CD14-positive monocyte (primary cell): ENCODE data around the gene C9orf153. TPM values are rescaled to one million over a fixed set of nuclear protein-coding genes. Genes with fewer than 3 reads are reported as not detected.

Experiments used
- DNase-seq, 3 donors: peaks; one replicate each; pipeline ENCODE4 v3.0.0-alpha.2; 2011 to 2022
- H2AFZ ChIP-seq: 2 replicates; pipeline ENCODE4 v1.6.0; 2012; ENCODE audit warnings: mild to moderate bottlenecking, low read depth, low read length, inconsistent platforms; ENCODE audit not compliant: insufficient read depth, poor library complexity, severe bottlenecking
- H3K27ac ChIP-seq, 2 donors: 1 replicate in 1 of 2; 2 replicates in 1 of 2; pipeline ENCODE4 v1.5.1; 2012 to 2013; ENCODE audit warnings: low read length in 2 of 2, control low read depth in 1 of 2, inconsistent platforms in 1 of 2, low read depth in 1 of 2, mild to moderate bottlenecking in 1 of 2
- H3K27me3 ChIP-seq, 2 donors: one replicate each; pipeline versions ENCODE4 v1.6.0 to v1.6.1; 2011 to 2013; ENCODE audit warnings: low read length in 2 of 2; ENCODE audit not compliant: control insufficient read depth in 2 of 2, insufficient read depth in 2 of 2
- H3K36me3 ChIP-seq, 2 donors: replicated peaks in 1 of 2; 1 replicate in 1 of 2; 2 replicates in 1 of 2; pipeline versions ENCODE4 v1.5.1 to v1.6.1; 2012 to 2013; ENCODE audit warnings: low read length in 2 of 2, control low read depth in 1 of 2, inconsistent platforms in 1 of 2, mild to moderate bottlenecking in 1 of 2; ENCODE audit not compliant: insufficient read depth in 2 of 2, control insufficient read depth in 1 of 2
- H3K4me1 ChIP-seq, 2 donors: 1 replicate in 1 of 2; 2 replicates in 1 of 2; pipeline versions ENCODE4 v1.5.1 to v1.6.1; 2012 to 2013; ENCODE audit warnings: low read length in 2 of 2, control low read depth in 1 of 2, inconsistent platforms in 1 of 2, mild to moderate bottlenecking in 1 of 2, moderate library complexity in 1 of 2; ENCODE audit not compliant: insufficient read depth in 2 of 2, control insufficient read depth in 1 of 2
- H3K4me2 ChIP-seq: replicated peaks from 2 replicates; pipeline ENCODE3; 2012; ENCODE audit warnings: low read length, moderate library complexity, mild to moderate bottlenecking; ENCODE audit not compliant: poor library complexity, severe bottlenecking; ENCODE audit errors: extremely low read depth
- H3K4me3 ChIP-seq, 3 experiments: fragments of 200-600 bp in 1 of 3; sonication (generic) in 1 of 3; replicated peaks in 1 of 3; 1 replicate in 2 of 3; 2 replicates in 1 of 3; pipeline ENCODE4 v1.5.1; 2011 to 2013; ENCODE audit warnings: low read length in 3 of 3, mild to moderate bottlenecking in 3 of 3, control low read depth in 2 of 3, low read depth in 2 of 3, inconsistent platforms in 1 of 3, moderate library complexity in 1 of 3
- H3K79me2 ChIP-seq: 2 replicates; pipeline ENCODE4 v1.6.0; 2012; ENCODE audit warnings: mild to moderate bottlenecking, control low read depth, inconsistent platforms, low read length, moderate library complexity; ENCODE audit not compliant: insufficient read depth
- H3K9ac ChIP-seq: 2 replicates; pipeline ENCODE4 v1.6.0; 2017; ENCODE audit warnings: low read length, mild to moderate bottlenecking; ENCODE audit not compliant: insufficient read depth, poor library complexity, severe bottlenecking
- H3K9me3 ChIP-seq, 2 donors: replicated peaks in 1 of 2; 1 replicate in 1 of 2; 2 replicates in 1 of 2; pipeline versions ENCODE4 v1.5.1 to v1.6.1; 2012 to 2013; ENCODE audit warnings: low read length in 2 of 2, control low read depth in 1 of 2; ENCODE audit not compliant: control insufficient read depth in 1 of 2, insufficient read depth in 1 of 2
- H4K20me1 ChIP-seq: 2 replicates; pipeline ENCODE4 v1.6.0; 2012; ENCODE audit warnings: mild to moderate bottlenecking, low read length, control low read depth, moderate library complexity; ENCODE audit not compliant: insufficient read depth
- H3K27ac Mint-ChIP-seq, 7 donors: one replicate each; pipeline ENCODE4 v1.8.0; 2020; ENCODE audit warnings: mild to moderate bottlenecking in 7 of 7, mixed read lengths in 7 of 7, moderate library complexity in 6 of 7, inconsistent platforms in 2 of 7
- H3K27me3 Mint-ChIP-seq, 3 donors: one replicate each; pipeline ENCODE4 v1.8.0; 2021 to 2022; ENCODE audit warnings: low read depth in 3 of 3, mild to moderate bottlenecking in 3 of 3, mixed read lengths in 3 of 3, moderate library complexity in 3 of 3, inconsistent platforms in 1 of 3
- H3K36me3 Mint-ChIP-seq, 2 donors: one replicate each; pipeline ENCODE4 v1.8.0; 2020; ENCODE audit warnings: mixed read lengths in 2 of 2, inconsistent platforms in 1 of 2, mild to moderate bottlenecking in 1 of 2
- H3K4me1 Mint-ChIP-seq: one replicate; pipeline ENCODE4 v1.8.0; 2020; ENCODE audit warnings: mild to moderate bottlenecking, mixed read lengths
- H3K4me3 Mint-ChIP-seq, 2 donors: one replicate each; pipeline ENCODE4 v1.8.0; 2020; ENCODE audit warnings: mild to moderate bottlenecking in 2 of 2, mixed read lengths in 2 of 2, moderate library complexity in 1 of 2
- H3K9me3 Mint-ChIP-seq, 7 donors: one replicate each; pipeline ENCODE4 v1.8.0; 2020 to 2022; ENCODE audit warnings: mixed read lengths in 7 of 7, mild to moderate bottlenecking in 6 of 7, moderate library complexity in 6 of 7, inconsistent platforms in 2 of 7
- CTCF ChIP-seq: fragments of 200-600 bp; IDR thresholded peaks from one replicate; pipeline ENCODE4 v1.8.0; 2022; ENCODE audit warnings: antibody characterized with exemption, mild to moderate bottlenecking
- WGBS: methylation state at CpG from one replicate; pipeline ENCODE4 v1.1.5; 2013; ENCODE audit warnings: missing lambda C conversion rate; ENCODE audit not compliant: insufficient coverage; 5-methylcytosine and 5-hydroxymethylcytosine counted together
- intact Hi-C, 2 donors: fragments of 100-400 bp; cut with micrococcal nuclease; formaldehyde crosslinking; loops; one replicate each; pipeline versions ENCODE4 v1.15.0 to v1.15.1; 2023
- polyA plus RNA-seq, 3 donors: library from polyadenylated mRNA; depleted of rRNA in 1 of 3; unstranded in 2 of 3; stranded (reverse) in 1 of 3; fragments of 300-500 nt in 2 of 3; fragments of >200 nt in 1 of 3; fragmentation: Illumina TruSeq in 2 of 3; gene quantifications; 1 replicate in 2 of 3; 2 replicates in 1 of 3; pipeline ENCODE4 v1.2.3, GENCODE V29; 2012 to 2021

Gene C9orf153
- polyA plus RNA-seq, 3 donors, result not detected

- Histone ChIP-seq H3K79me2 (no peaks in the 10 kb centered on the region), H2AFZ (no peak overlapping the region), H3K36me3 (no peaks in the 10 kb centered on the region), H3K27me3 (no peaks in the 10 kb centered on the region), H3K9me3 (peaks cover 0 to 10% of the 10 kb centered on the region in 2 donors), H3K27ac (no peak overlapping the region), H3K4me3 (no peak overlapping the region), H3K4me1 (no peaks in the 10 kb centered on the region), H3K4me2 (no peak overlapping the region), H4K20me1 (no peaks in the 10 kb centered on the region), H3K9ac (no peak overlapping the region)
- intact Hi-C loops, result no loop called here
- 56% methylated on average over 2 of the region's 3 CpGs for WGBS
- Mint-ChIP-seq H3K27ac (no peak overlapping the region), H3K4me1 (no peaks in the 10 kb centered on the region), H3K27me3 (peaks cover 1 to 2% (median 1%) of the 10 kb centered on the region in 3 donors), H3K36me3 (no peaks in the 10 kb centered on the region), H3K4me3 (no peak overlapping the region), H3K9me3 (peaks cover 5 to 18% (median 11%) of the 10 kb centered on the region in 7 donors)
- no peak for DNase-seq
- no peak for TF ChIP-seq CTCF
Measured at GRCh38 chr9:86187121-86187520, 72.3 kb downstream of the C9orf153 start.

GRCh38 chr9:86186696-86187095, 72.8 kb downstream of the C9orf153 start:
- Histone ChIP-seq H3K9ac (no peak overlapping the region), H3K9me3 (peaks cover 0 to 6% of the 10 kb centered on the region in 2 donors), H3K4me3 (no peak overlapping the region), H3K4me1 (no peaks in the 10 kb centered on the region), H3K27ac (no peak overlapping the region), H3K4me2 (no peak overlapping the region), H3K27me3 (no peaks in the 10 kb centered on the region), H4K20me1 (no peaks in the 10 kb centered on the region), H2AFZ (no peak overlapping the region), H3K79me2 (no peaks in the 10 kb centered on the region), H3K36me3 (no peaks in the 10 kb centered on the region)
- TF ChIP-seq CTCF, result no peak
- Mint-ChIP-seq H3K9me3 (peaks cover 5 to 18% (median 9%) of the 10 kb centered on the region in 7 donors), H3K4me3 (no peak overlapping the region), H3K4me1 (no peaks in the 10 kb centered on the region), H3K27ac (no peak overlapping the region), H3K36me3 (no peaks in the 10 kb centered on the region), H3K27me3 (peaks cover 1 to 2% (median 1%) of the 10 kb centered on the region in 3 donors)
- DNase-seq, result no peak
- intact Hi-C loops, result no loop called here
- WGBS, result no CpG with 5 or more reads among the region's 2 CpGs
